H1 (cell line): ENCODE data around the gene LRRC46. TPM values are rescaled to one million over a fixed set of nuclear protein-coding genes. Genes with fewer than 3 reads are reported as not detected.
A peak's percentile ranks its signal among the peaks of the same experiment; 100 is the strongest.

Experiments
- CTCF ChIA-PET: fragments of 300-600 bp; sonication (Branson Sonifier 250); formaldehyde crosslinking; loops from one replicate; lab custom pipeline; 2021; ENCODE audit not compliant: partially characterized antibody; lab: Charles Lee
- POLR2A ChIA-PET: fragments of 300-600 bp; sonication (Branson Sonifier 250); formaldehyde crosslinking; loops from one replicate; lab custom pipeline; 2021; ENCODE audit warnings: inconsistent platforms; ENCODE audit not compliant: partially characterized antibody; lab: Charles Lee
- DNase-seq, 2 experiments: peaks; one replicate each; pipeline versions ENCODE4 v3.0.0 to v3.0.0-alpha.2; 2010 to 2022; ENCODE audit warnings: low spot score in 2 of 2, low read depth in 1 of 2, mixed read lengths in 1 of 2
- FAIRE-seq: peaks from 2 replicates; lab custom pipeline; 2011; peaks lifted over from hg19 to GRCh38; lab: Jason Lieb, UNC
- H2AFZ ChIP-seq: 2 replicates; pipeline ENCODE4 v1.8.1; 2012; ENCODE audit warnings: low read length, inconsistent platforms
- H2AK5ac ChIP-seq: 2 replicates; pipeline ENCODE4 v1.6.1; 2013; ENCODE audit warnings: low read depth, low read length
- H2BK120ac ChIP-seq: replicated peaks from 2 replicates; pipeline ENCODE3; 2013; ENCODE audit warnings: low read depth, low read length, inconsistent platforms
- H2BK12ac ChIP-seq: 2 replicates; pipeline ENCODE4 v1.6.1; 2013; ENCODE audit warnings: low read depth, low read length
- H2BK15ac ChIP-seq: 2 replicates; pipeline ENCODE4 v1.6.1; 2013; ENCODE audit warnings: low read length
- H2BK20ac ChIP-seq: 2 replicates; pipeline ENCODE4 v1.6.1; 2013; ENCODE audit warnings: low read length
- H2BK5ac ChIP-seq: 2 replicates; pipeline ENCODE4 v1.6.1; 2013; ENCODE audit warnings: low read depth, low read length
- H3K14ac ChIP-seq: 2 replicates; pipeline ENCODE4 v1.6.1; 2013; ENCODE audit warnings: inconsistent platforms; ENCODE audit not compliant: insufficient read length
- H3K18ac ChIP-seq: 2 replicates; pipeline ENCODE4 v1.6.1; 2013; ENCODE audit warnings: low read length; ENCODE audit errors: extremely low read depth
- H3K23ac ChIP-seq: 2 replicates; pipeline ENCODE4 v1.6.1; 2013; ENCODE audit warnings: inconsistent platforms; ENCODE audit not compliant: insufficient read length
- H3K23me2 ChIP-seq: 2 replicates; pipeline ENCODE4 v1.6.1; 2013; ENCODE audit warnings: low read depth, low read length
- H3K27ac ChIP-seq: 2 replicates; pipeline ENCODE4 v1.6.1; 2011; ENCODE audit warnings: low read depth, low read length, inconsistent platforms
- H3K27me3 ChIP-seq, 4 experiments: replicated peaks in 1 of 4; 1 replicate in 1 of 4; 2 replicates in 3 of 4; pipeline versions ENCODE4 v1.6.1 to v1.8.1; 2011 to 2013; ENCODE audit warnings: low read length in 3 of 4, mild to moderate bottlenecking in 3 of 4, inconsistent platforms in 2 of 4, mixed read lengths in 2 of 4, moderate library complexity in 1 of 4; ENCODE audit not compliant: control insufficient read depth in 3 of 4, insufficient read depth in 3 of 4; ENCODE audit errors: extremely low read depth in 1 of 4
- H3K36me3 ChIP-seq, 4 experiments: 2 replicates each; pipeline versions ENCODE4 v1.6.1 to v1.8.1; 2011 to 2013; ENCODE audit warnings: mild to moderate bottlenecking in 4 of 4, low read length in 3 of 4, moderate library complexity in 2 of 4, control low read depth in 1 of 4, inconsistent platforms in 1 of 4; ENCODE audit not compliant: insufficient read depth in 4 of 4, control insufficient read depth in 2 of 4
- H3K4ac ChIP-seq: replicated peaks from 2 replicates; pipeline ENCODE3; 2013; ENCODE audit warnings: low read length, low read depth, mixed read lengths, inconsistent platforms; ENCODE audit not compliant: insufficient read length
- H3K4me1 ChIP-seq, 4 experiments: replicated peaks in 1 of 4; 1 replicate in 1 of 4; 2 replicates in 3 of 4; pipeline versions ENCODE4 v1.6.1 to v1.8.1; 2011 to 2013; ENCODE audit warnings: low read length in 3 of 4, inconsistent platforms in 2 of 4, mixed read lengths in 1 of 4; ENCODE audit not compliant: insufficient read depth in 4 of 4, control insufficient read depth in 3 of 4
- H3K4me2 ChIP-seq, 2 experiments: 2 replicates each; pipeline versions ENCODE4 v1.6.1 to v1.8.1; 2011 to 2013; ENCODE audit warnings: low read depth in 2 of 2, low read length in 2 of 2, control low read depth in 1 of 2, inconsistent platforms in 1 of 2, mild to moderate bottlenecking in 1 of 2; ENCODE audit not compliant: insufficient read depth in 1 of 2
- H3K4me3 ChIP-seq, 4 experiments: fragments of 200-600, 300-600 bp in 1 of 4; sonication (generic), shearing (Covaris generic), sonication (Bioruptor Twin) in 1 of 4; 2 replicates each; pipeline versions ENCODE4 v1.5.1 to v1.8.1; 2011 to 2016; ENCODE audit warnings: low read length in 4 of 4, low read depth in 3 of 4, control low read depth in 2 of 4, inconsistent platforms in 2 of 4, mild to moderate bottlenecking in 2 of 4, mixed read lengths in 1 of 4, moderate library complexity in 1 of 4; ENCODE audit not compliant: insufficient read depth in 2 of 4; ENCODE audit errors: extremely low read depth in 1 of 4
- H3K56ac ChIP-seq: replicated peaks from 2 replicates; pipeline ENCODE3; 2013; ENCODE audit warnings: low read depth, mild to moderate bottlenecking, mixed read lengths, low read length, inconsistent platforms; ENCODE audit not compliant: insufficient read length
- H3K79me1 ChIP-seq: 2 replicates; pipeline ENCODE4 v1.6.1; 2013; ENCODE audit warnings: low read depth, low read length, control low read depth
- H3K79me2 ChIP-seq, 2 experiments: 2 replicates each; pipeline versions ENCODE4 v1.6.1 to v1.8.1; 2012 to 2013; ENCODE audit warnings: low read length in 2 of 2, mild to moderate bottlenecking in 2 of 2, inconsistent platforms in 1 of 2; ENCODE audit not compliant: insufficient read depth in 2 of 2, control insufficient read depth in 1 of 2
- H3K9ac ChIP-seq, 4 experiments: replicated peaks in 1 of 4; 1 replicate in 1 of 4; 2 replicates in 3 of 4; pipeline versions ENCODE4 v1.6.1 to v1.8.1; 2011 to 2013; ENCODE audit warnings: low read depth in 3 of 4, low read length in 3 of 4, control low read depth in 2 of 4, mild to moderate bottlenecking in 2 of 4, moderate library complexity in 2 of 4, inconsistent platforms in 1 of 4; ENCODE audit errors: extremely low read depth in 1 of 4
- H3K9me3 ChIP-seq, 2 experiments: 2 replicates each; pipeline versions ENCODE4 v1.6.1 to v1.8.1; 2012 to 2013; ENCODE audit warnings: mild to moderate bottlenecking in 2 of 2, moderate library complexity in 2 of 2, control low read depth in 1 of 2, inconsistent platforms in 1 of 2, low read depth in 1 of 2, low read length in 1 of 2, mixed read lengths in 1 of 2; ENCODE audit not compliant: insufficient read depth in 2 of 2
- H4K20me1 ChIP-seq, 2 experiments: replicated peaks in 1 of 2; 2 replicates each; pipeline versions ENCODE3 to v1.8.1; 2011 to 2013; ENCODE audit warnings: inconsistent platforms in 2 of 2, low read length in 2 of 2, mild to moderate bottlenecking in 1 of 2; ENCODE audit not compliant: insufficient read depth in 2 of 2, control insufficient read depth in 1 of 2
- H4K5ac ChIP-seq: 2 replicates; pipeline ENCODE4 v1.6.1; 2013; ENCODE audit warnings: low read length, low read depth, mixed read lengths, inconsistent platforms; ENCODE audit not compliant: insufficient read length
- H4K8ac ChIP-seq: 2 replicates; pipeline ENCODE4 v1.8.0; 2013; ENCODE audit warnings: mild to moderate bottlenecking, moderate library complexity, low read length, inconsistent platforms; ENCODE audit not compliant: insufficient read depth; ENCODE audit errors: extremely low read depth
- H4K91ac ChIP-seq: replicated peaks from 2 replicates; pipeline ENCODE3; 2013; ENCODE audit warnings: low read length, mixed read lengths, inconsistent platforms; ENCODE audit not compliant: insufficient read length
- BRCA1 ChIP-seq: IDR thresholded peaks from 2 replicates; pipeline ENCODE4 v1.6.1; 2012; ENCODE audit warnings: low read depth, low read length, improper control_type of control experiment
- CHD2 ChIP-seq: IDR thresholded peaks from 2 replicates; pipeline ENCODE4 v1.6.1; 2012; ENCODE audit warnings: low read length, improper control_type of control experiment
- EP300 ChIP-seq, 2 experiments: IDR thresholded peaks; 1 replicate in 1 of 2; 2 replicates in 1 of 2; pipeline ENCODE4 v1.6.1; 2011 to 2012; ENCODE audit warnings: low read depth in 2 of 2, low read length in 2 of 2, mild to moderate bottlenecking in 2 of 2, borderline replicate concordance in 1 of 2, inconsistent platforms in 1 of 2, moderate library complexity in 1 of 2
- JUN ChIP-seq: IDR thresholded peaks from 2 replicates; pipeline ENCODE4 v1.6.1; 2011; ENCODE audit warnings: low read depth, mild to moderate bottlenecking, improper control_type of control experiment, low read length
- NANOG ChIP-seq: IDR thresholded peaks from 2 replicates; pipeline ENCODE4 v1.6.1; 2011; ENCODE audit warnings: low read length, low read depth, mild to moderate bottlenecking, inconsistent platforms; ENCODE audit not compliant: insufficient read depth, poor library complexity, severe bottlenecking
- RAD21 ChIP-seq, 2 experiments: IDR thresholded peaks in 1 of 2; conservative IDR thresholded peaks in 1 of 2; 2 replicates each; pipeline ENCODE4 v1.6.1; 2011; ENCODE audit warnings: low read depth in 2 of 2, low read length in 2 of 2, improper control_type of control experiment in 1 of 2, inconsistent platforms in 1 of 2, mild to moderate bottlenecking in 1 of 2, moderate library complexity in 1 of 2
- RBBP5 ChIP-seq: IDR thresholded peaks from 2 replicates; pipeline ENCODE4 v1.7.1; 2012; ENCODE audit warnings: low read depth, mild to moderate bottlenecking, inconsistent platforms, low read length, moderate library complexity, borderline replicate concordance
- SIN3A ChIP-seq, 2 experiments: IDR thresholded peaks in 1 of 2; conservative IDR thresholded peaks in 1 of 2; 2 replicates each; pipeline ENCODE4 v1.6.1; 2011 to 2012; ENCODE audit warnings: low read length in 2 of 2, improper control_type of control experiment in 1 of 2, low read depth in 1 of 2, mild to moderate bottlenecking in 1 of 2
- SP1 ChIP-seq: IDR thresholded peaks from 2 replicates; pipeline ENCODE4 v1.6.1; 2011; ENCODE audit warnings: low read depth, low read length
- SRF ChIP-seq: IDR thresholded peaks from 2 replicates; pipeline ENCODE4 v1.6.1; 2011; ENCODE audit warnings: mild to moderate bottlenecking, low read depth, low read length, moderate library complexity
- SUZ12 ChIP-seq: fragments of 200-600 bp; sonication (generic); IDR thresholded peaks from 2 replicates; pipeline ENCODE4 v1.6.1; 2012; ENCODE audit warnings: mild to moderate bottlenecking, inconsistent platforms, low read length, moderate library complexity, mixed read lengths
- WGBS, 2 experiments: shearing (Covaris generic) in 1 of 2; methylation state at CpG; one replicate each; pipeline versions ENCODE4 v1.1.6 to v1.1.7; 2013 to 2015; ENCODE audit warnings: low lambda C conversion rate in 2 of 2, mixed read lengths in 2 of 2, inconsistent platforms in 1 of 2, low coverage in 1 of 2, missing lambda C conversion rate in 1 of 2; ENCODE audit not compliant: insufficient replicate concordance in 2 of 2, insufficient coverage in 1 of 2, insufficient read length in 1 of 2; ENCODE audit errors: extremely low coverage in 1 of 2, missing lambda C conversion rate in 1 of 2; 5-methylcytosine and 5-hydroxymethylcytosine counted together
- polyA plus RNA-seq, 7 experiments: library from polyadenylated mRNA; depleted of rRNA in 3 of 7; stranded (reverse) in 5 of 7; unstranded in 2 of 7; fragments of >200 nt in 5 of 7; fragments of 200-250 nt in 2 of 7; gene quantifications; 1 replicate in 5 of 7; 2 replicates in 1 of 7; 4 replicates in 1 of 7; pipeline versions ENCODE4 v1.2.1 to v1.2.3, GENCODE V29; 2011 to 2013; ENCODE audit warnings: missing spikeins in 2 of 7, mixed read lengths in 2 of 7
- total RNA-seq: library from RNA; stranded (reverse); fragmentation: NEBNext Ultra II Directional; extraction: Animal tissue kit (Norgen Biotek cat#: 25700); gene quantifications from 2 replicates; pipeline ENCODE4 v1.2.1, GENCODE V29; 2021

LRRC46 gene
- total and polyA plus RNA-seq, 2 of the 8 experiments (the other 6 are each of a cell fraction or from before 2014, with no cell fraction given): 0.18 TPM; not detected in 1

GRCh38 chr17:47846716-47847340 is 15.4 kb downstream of the LRRC46 start:
- H3K23me2 ChIP-seq: peaks cover 20% of the 10 kb centered on the region
- no peak overlapping the region for H2AFZ ChIP-seq
- peak overlapping the region; percentile 16 to 58 (median 26); a peak in 7 of 8 replicates for H3K4me3 ChIP-seq
- no peaks in the 10 kb centered on the region for H3K79me1 ChIP-seq
- H2BK15ac ChIP-seq: 0 out of 2 replicates have a peak overlapping the region, but pooled peaks have one; percentile 61
- H3K23ac ChIP-seq: no peak overlapping the region
- no peak overlapping the region for H3K14ac ChIP-seq
- TF ChIP-seq SIN3A (conservative IDR thresholded peaks at IDR 0.05 in 1 of 2, IDR thresholded peaks at IDR 0.05 in 1 of 2; ENCODE audit: low read depth in 1 of 2, low read length in 2 of 2) (no peak; a peak in 1 of 4 replicates), RBBP5 (no peak), NANOG (no peak), SP1 (no peak), EP300 (IDR thresholded peaks at IDR 0.05; ENCODE audit: borderline replicate concordance in 1 of 2, low read depth in 2 of 2, low read length in 2 of 2) (no peak), SRF (no peak), RAD21 (IDR thresholded peaks at IDR 0.05 in 1 of 2, conservative IDR thresholded peaks at IDR 0.05 in 1 of 2; ENCODE audit: low read depth in 2 of 2, low read length in 2 of 2) (no peak), JUN (no peak), BRCA1 (no peak), SUZ12 (no peak; the same call in 1 of the 2 replicates), CHD2 (no peak)
- H2BK5ac ChIP-seq: peak overlapping the region; percentile 26; the same call in 1 of the 2 replicates
- peaks cover 47 to 70% (median 61%) of the 10 kb centered on the region in 4 experiments for H3K27me3 ChIP-seq
- WGBS, 2 experiments: 9% methylated on average over 31 of the region's 31 CpGs; no CpG with 5 or more reads in 1 of the 2 experiments
- peaks cover 3 to 5% of the 10 kb centered on the region in 2 experiments for H4K20me1 ChIP-seq
- H3K79me2 ChIP-seq: no peaks in the 10 kb centered on the region
- H3K4ac ChIP-seq: no peak overlapping the region
- H3K18ac ChIP-seq: no peak overlapping the region
- no peak overlapping the region for H4K8ac ChIP-seq
- ChIA-PET CTCF (interaction anchor here (0.7 to 33.0 kb wide), 26 partner anchors 3 to 196 kb away, joined by 3 to 1206 read pairs (median 8); partner anchors contain the start of genes CDK5RAP3, LRRC46, MRPL10 and OSBPL7), POLR2A (interaction anchor here (1.0 to 12.4 kb wide), 14 partner anchors 10 to 209 kb away, joined by 3 to 134 read pairs (median 4); partner anchors contain the start of genes LRRC46, MRPL10 and SP2)
- no peak overlapping the region for H3K9ac ChIP-seq
- H3K27ac ChIP-seq: no peak overlapping the region
- H2BK20ac ChIP-seq: no peak overlapping the region
- FAIRE-seq: no peak
- no peak overlapping the region for H3K56ac ChIP-seq
- H3K4me1 ChIP-seq: peaks cover 0 to 33% (median 15%) of the 10 kb centered on the region in 4 experiments; a peak in 6 of 7 replicates
- H4K91ac ChIP-seq: no peak overlapping the region
- H3K9me3 ChIP-seq: no peaks in the 10 kb centered on the region
- no peak overlapping the region for H2BK120ac ChIP-seq
- H2AK5ac ChIP-seq: no peak overlapping the region
- no peak overlapping the region for H4K5ac ChIP-seq
- H3K36me3 ChIP-seq: no peaks in the 10 kb centered on the region
- peak overlapping the region; percentile 73 to 82 for H3K4me2 ChIP-seq
- DNase-seq: peak in 1 of 2 experiments; percentile 78
- peak overlapping the region; percentile 60; the same call in 1 of the 2 replicates for H2BK12ac ChIP-seq
